Adrenal gland (tissue), 5 donors: ENCODE results near the gene ARFGEF2.

Experiments used
- CTCF ChIP-seq, 6 experiments: fragments of 450-650 bp in 4 of 6; fragments of 200-600 bp in 2 of 6; sonication (generic) in 1 of 6; IDR thresholded peaks; 1 replicate in 5 of 6; 2 replicates in 1 of 6; pipeline versions ENCODE4 v1.5.1 to v1.8.0; 2016 to 2021; ENCODE audit warnings: antibody characterized with exemption in 6 of 6, mild to moderate bottlenecking in 2 of 6, moderate library complexity in 1 of 6
- POLR2A ChIP-seq, 2 donors: fragments of 450-650 bp; IDR thresholded peaks; one replicate each; pipeline ENCODE4 v1.6.1; 2017; ENCODE audit warnings: antibody characterized with exemption in 2 of 2, mild to moderate bottlenecking in 2 of 2, moderate library complexity in 1 of 2
- donor health status: DM: no; HTN: no; CAD: no.

- TF ChIP-seq POLR2A (IDR thresholded peaks at IDR 0.05): no peak
- no peak for TF ChIP-seq CTCF (IDR thresholded peaks at IDR 0.05)
Measured at GRCh38 chr20:48886811-48887210, 34.7 kb upstream of the ARFGEF2 start.
